SK-N-SH treated with all-trans-retinoic acid at 6 μM for 48 hours (cell line): ENCODE measurements around the gene WWTR1.

ENCODE experiments used
- ATAC-seq: fragments of 200-7000 bp; cut with Tn5 transposase; 3 replicates; pipeline ENCODE4 v1.9.1; 2020; ENCODE audit warnings: mild to moderate bottlenecking, moderate library complexity
- ARNTL ChIP-seq: fragments of 450-650 bp; formaldehyde crosslinking; IDR thresholded peaks from 2 replicates; pipeline ENCODE4 v1.5.0; 2020; ENCODE audit warnings: low read depth, mild to moderate bottlenecking, moderate library complexity, borderline replicate concordance
- BACH2 ChIP-seq: fragments of 250-450 bp; sonication (Bioruptor Pico); IDR thresholded peaks from 2 replicates; pipeline ENCODE4 v1.9.0; 2021; ENCODE audit warnings: mild to moderate bottlenecking, borderline replicate concordance
- CREB5 ChIP-seq: fragments of 250-450 bp; sonication (Bioruptor Pico); IDR thresholded peaks from 2 replicates; pipeline ENCODE4 v1.5.1; 2020; ENCODE audit warnings: low read depth, mild to moderate bottlenecking, moderate library complexity
- CSDC2 ChIP-seq: fragments of 250-450 bp; sonication (Bioruptor Pico); IDR thresholded peaks from 2 replicates; pipeline ENCODE4 v1.5.0; 2020; ENCODE audit warnings: mild to moderate bottlenecking, moderate library complexity
- CSRNP3 ChIP-seq: fragments of 250-450 bp; sonication (Bioruptor Pico); IDR thresholded peaks from 2 replicates; pipeline ENCODE4 v1.5.1; 2021; ENCODE audit warnings: mild to moderate bottlenecking, moderate library complexity
- ESRRG ChIP-seq: fragments of 250-450 bp; sonication (Bioruptor Pico); IDR thresholded peaks from 2 replicates; pipeline ENCODE4 v1.6.1; 2021; ENCODE audit warnings: mild to moderate bottlenecking
- ISL1 ChIP-seq: fragments of 250-450 bp; sonication (Bioruptor Pico); IDR thresholded peaks from 2 replicates; pipeline ENCODE4 v2.1.2; 2022; ENCODE audit warnings: mild to moderate bottlenecking, moderate library complexity
- PATZ1 ChIP-seq: fragments of 250-450 bp; sonication (Bioruptor Pico); IDR thresholded peaks from 2 replicates; pipeline ENCODE4 v1.8.0; 2020; ENCODE audit warnings: mild to moderate bottlenecking, moderate library complexity, borderline replicate concordance
- PPARA ChIP-seq: fragments of 250-450 bp; sonication (Bioruptor Pico); IDR thresholded peaks from 2 replicates; pipeline ENCODE4 v1.5.0; 2020; ENCODE audit warnings: mild to moderate bottlenecking, borderline replicate concordance
- SNAI2 ChIP-seq: fragments of 250-450 bp; sonication (Bioruptor Pico); IDR thresholded peaks from 2 replicates; pipeline ENCODE4 v1.5.0; 2020; ENCODE audit warnings: mild to moderate bottlenecking, moderate library complexity
- TOX ChIP-seq: fragments of 250-450 bp; sonication (Bioruptor Pico); IDR thresholded peaks from 2 replicates; pipeline ENCODE4 v1.8.0; 2021; ENCODE audit warnings: mild to moderate bottlenecking, moderate library complexity, borderline replicate concordance
- ZC3H10 ChIP-seq: fragments of 250-450 bp; sonication (Bioruptor Pico); IDR thresholded peaks from 2 replicates; pipeline ENCODE4 v1.5.1; 2021; ENCODE audit warnings: mild to moderate bottlenecking, moderate library complexity
- ZFP30 ChIP-seq: fragments of 450-650 bp; formaldehyde crosslinking; IDR thresholded peaks from 2 replicates; pipeline ENCODE4 v1.5.0; 2022; ENCODE audit warnings: mild to moderate bottlenecking, moderate library complexity
- ZNF565 ChIP-seq: fragments of 450-650 bp; formaldehyde crosslinking; conservative IDR thresholded peaks from 2 replicates; pipeline ENCODE4 v1.5.0; 2020; ENCODE audit warnings: low read depth, mild to moderate bottlenecking, moderate library complexity
- ZNF70 ChIP-seq: fragments of 450-650 bp; formaldehyde crosslinking; IDR thresholded peaks from 2 replicates; pipeline ENCODE4 v1.5.0; 2020; ENCODE audit warnings: mild to moderate bottlenecking, moderate library complexity
- ZNF8 ChIP-seq: fragments of 450-650 bp; formaldehyde crosslinking; IDR thresholded peaks from 2 replicates; pipeline ENCODE4 v1.5.0; 2020; ENCODE audit warnings: mild to moderate bottlenecking, moderate library complexity
- TF ChIP-seq, protein P1 (sequence below): fragments of 250-450 bp; sonication (Bioruptor Pico); IDR thresholded peaks from 2 replicates; pipeline ENCODE4 v1.8.0; 2021; ENCODE audit warnings: low read depth, mild to moderate bottlenecking, moderate library complexity, borderline replicate concordance
- TF ChIP-seq, protein P2 (sequence below): fragments of 250-450 bp; sonication (Bioruptor Pico); IDR thresholded peaks from 2 replicates; pipeline ENCODE4 v1.5.0; 2020; ENCODE audit warnings: mild to moderate bottlenecking, moderate library complexity

The WWTR1 gene

DNA sequence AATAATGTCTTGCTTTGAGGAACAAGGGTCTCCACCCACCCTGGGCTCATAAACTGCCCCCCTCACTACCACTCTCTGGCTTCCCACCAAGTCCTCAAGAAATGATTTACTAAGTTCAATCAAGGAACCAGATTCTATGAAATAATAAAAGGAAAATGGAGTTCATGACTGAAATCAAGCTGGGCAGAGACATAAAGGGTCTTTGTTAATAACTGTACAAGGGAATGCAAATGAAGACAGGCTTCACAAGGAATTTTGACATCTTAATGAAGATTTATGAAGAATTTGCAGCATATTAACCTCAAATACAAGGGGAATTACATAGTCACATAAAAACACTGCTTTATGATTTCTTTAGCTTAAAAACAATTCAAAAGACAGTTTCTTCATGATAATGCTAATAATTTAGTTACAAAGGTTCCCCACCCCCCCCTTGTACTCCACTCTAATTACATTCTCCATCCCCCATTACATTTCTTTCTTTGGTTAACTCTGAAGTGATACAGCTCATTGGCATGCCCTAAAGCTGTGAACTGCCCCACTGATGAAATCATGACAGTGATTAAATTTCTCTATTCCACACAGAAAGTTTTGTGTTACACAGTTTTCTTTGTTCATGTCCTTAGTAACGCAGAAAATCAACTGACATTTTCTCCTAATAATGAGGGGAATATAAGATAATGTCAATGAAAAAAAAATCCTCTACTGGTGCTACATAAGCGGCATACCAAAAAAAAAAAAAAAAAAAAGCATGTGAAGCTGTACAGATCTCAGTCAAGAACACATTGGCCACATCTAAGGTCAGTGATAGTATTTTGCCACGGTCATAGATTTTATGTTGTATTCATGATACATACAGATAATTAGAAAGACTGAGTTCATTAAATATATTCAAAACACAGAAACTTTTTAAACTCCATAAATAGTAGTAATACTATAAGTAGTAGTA, 54.4 kb downstream of the WWTR1 start:
- ATAC-seq: peak; percentile 81
- no peak for TF ChIP-seq ESRRG (CRISPR knock-in tag)
- TF ChIP-seq PATZ1 (CRISPR knock-in tag): peak; percentile 87; the same call in 1 of the 2 replicates
- TF ChIP-seq ISL1 (CRISPR knock-in tag): peak; percentile 86
- TF ChIP-seq CSRNP3 (CRISPR knock-in tag): no peak
- TF ChIP-seq ZC3H10 (CRISPR knock-in tag): no peak
- 0 out of 2 replicates have a peak, but pooled peaks have one; percentile 10 for TF ChIP-seq TOX (CRISPR knock-in tag)
- TF ChIP-seq, all 23 proteins: peak for 3

DNA sequence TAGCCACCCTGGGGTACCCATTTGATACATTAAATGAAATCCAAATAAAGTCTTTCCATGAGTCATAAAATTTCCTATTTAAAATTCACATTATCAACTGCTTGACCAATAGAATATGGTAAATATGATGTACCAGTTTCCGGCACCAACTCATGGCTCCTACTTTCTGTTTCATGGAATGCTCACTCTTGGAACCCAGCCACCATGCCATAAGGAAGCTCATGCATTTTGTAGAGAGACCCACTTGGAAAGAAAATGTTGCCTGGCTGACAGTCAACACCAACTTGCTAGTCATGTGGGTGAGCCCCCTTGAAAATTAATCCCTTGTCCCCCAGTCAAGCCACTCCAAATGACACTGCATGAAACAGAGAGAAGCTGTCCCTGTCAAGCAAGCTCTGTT, 57.2 kb downstream of the WWTR1 start:
- no peak for ATAC-seq
- TF ChIP-seq PPARA (no peak), ARNTL (CRISPR knock-in tag) (no peak), CSRNP3 (CRISPR knock-in tag) (no peak), PATZ1 (CRISPR knock-in tag) (no peak), ZNF70 (no peak), CSDC2 (CRISPR knock-in tag) (no peak), BACH2 (no peak), ZC3H10 (CRISPR knock-in tag) (no peak), ZNF565 (CRISPR knock-in tag) (no peak), ZFP30 (CRISPR knock-in tag) (no peak), ZNF8 (CRISPR knock-in tag) (no peak), CREB5 (CRISPR knock-in tag) (no peak), SNAI2 (CRISPR knock-in tag) (no peak)
- TF ChIP-seq, protein P1, sequence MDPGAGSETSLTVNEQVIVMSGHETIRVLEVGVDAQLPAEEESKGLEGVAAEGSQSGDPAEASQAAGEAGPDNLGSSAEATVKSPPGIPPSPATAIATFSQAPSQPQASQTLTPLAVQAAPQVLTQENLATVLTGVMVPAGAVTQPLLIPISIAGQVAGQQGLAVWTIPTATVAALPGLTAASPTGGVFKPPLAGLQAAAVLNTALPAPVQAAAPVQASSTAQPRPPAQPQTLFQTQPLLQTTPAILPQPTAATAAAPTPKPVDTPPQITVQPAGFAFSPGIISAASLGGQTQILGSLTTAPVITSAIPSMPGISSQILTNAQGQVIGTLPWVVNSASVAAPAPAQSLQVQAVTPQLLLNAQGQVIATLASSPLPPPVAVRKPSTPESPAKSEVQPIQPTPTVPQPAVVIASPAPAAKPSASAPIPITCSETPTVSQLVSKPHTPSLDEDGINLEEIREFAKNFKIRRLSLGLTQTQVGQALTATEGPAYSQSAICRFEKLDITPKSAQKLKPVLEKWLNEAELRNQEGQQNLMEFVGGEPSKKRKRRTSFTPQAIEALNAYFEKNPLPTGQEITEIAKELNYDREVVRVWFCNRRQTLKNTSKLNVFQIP (CRISPR knock-in tag): no peak
- TF ChIP-seq, protein P2, sequence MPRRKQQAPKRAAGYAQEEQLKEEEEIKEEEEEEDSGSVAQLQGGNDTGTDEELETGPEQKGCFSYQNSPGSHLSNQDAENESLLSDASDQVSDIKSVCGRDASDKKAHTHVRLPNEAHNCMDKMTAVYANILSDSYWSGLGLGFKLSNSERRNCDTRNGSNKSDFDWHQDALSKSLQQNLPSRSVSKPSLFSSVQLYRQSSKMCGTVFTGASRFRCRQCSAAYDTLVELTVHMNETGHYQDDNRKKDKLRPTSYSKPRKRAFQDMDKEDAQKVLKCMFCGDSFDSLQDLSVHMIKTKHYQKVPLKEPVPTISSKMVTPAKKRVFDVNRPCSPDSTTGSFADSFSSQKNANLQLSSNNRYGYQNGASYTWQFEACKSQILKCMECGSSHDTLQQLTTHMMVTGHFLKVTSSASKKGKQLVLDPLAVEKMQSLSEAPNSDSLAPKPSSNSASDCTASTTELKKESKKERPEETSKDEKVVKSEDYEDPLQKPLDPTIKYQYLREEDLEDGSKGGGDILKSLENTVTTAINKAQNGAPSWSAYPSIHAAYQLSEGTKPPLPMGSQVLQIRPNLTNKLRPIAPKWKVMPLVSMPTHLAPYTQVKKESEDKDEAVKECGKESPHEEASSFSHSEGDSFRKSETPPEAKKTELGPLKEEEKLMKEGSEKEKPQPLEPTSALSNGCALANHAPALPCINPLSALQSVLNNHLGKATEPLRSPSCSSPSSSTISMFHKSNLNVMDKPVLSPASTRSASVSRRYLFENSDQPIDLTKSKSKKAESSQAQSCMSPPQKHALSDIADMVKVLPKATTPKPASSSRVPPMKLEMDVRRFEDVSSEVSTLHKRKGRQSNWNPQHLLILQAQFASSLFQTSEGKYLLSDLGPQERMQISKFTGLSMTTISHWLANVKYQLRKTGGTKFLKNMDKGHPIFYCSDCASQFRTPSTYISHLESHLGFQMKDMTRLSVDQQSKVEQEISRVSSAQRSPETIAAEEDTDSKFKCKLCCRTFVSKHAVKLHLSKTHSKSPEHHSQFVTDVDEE (CRISPR knock-in tag): no peak
- TF ChIP-seq, all 23 proteins: peak for 0
